Tibial nerve (tissue), 4 donors: ENCODE measurements around the gene TIMM23. TPM values are rescaled to one million over a fixed set of nuclear protein-coding genes. Genes with fewer than 3 reads are reported as not detected.

Experiments used
- DNase-seq, 2 donors: peaks; one replicate each; pipeline ENCODE4 v3.0.0-alpha.2; 2019; ENCODE audit warnings: low spot score in 2 of 2
- H3K27ac ChIP-seq, 4 donors: fragments of 200-600 bp; sonication (generic) in 3 of 4; one replicate each; pipeline ENCODE4 v1.5.1; 2017 to 2019; ENCODE audit warnings: mild to moderate bottlenecking in 1 of 4
- H3K27me3 ChIP-seq, 2 donors: fragments of 200-600 bp; sonication (generic) in 1 of 2; one replicate each; pipeline versions ENCODE4 v1.5.1 to v1.6.0; 2017 to 2019
- H3K36me3 ChIP-seq, 3 donors: fragments of 200-600 bp; sonication (generic); one replicate each; pipeline ENCODE4 v1.5.1; 2018 to 2019
- H3K4me1 ChIP-seq, 4 donors: fragments of 200-600 bp; sonication (generic) in 3 of 4; one replicate each; pipeline ENCODE4 v1.5.1; 2017 to 2019
- H3K4me3 ChIP-seq, 4 donors: fragments of 200-600 bp; sonication (generic) in 3 of 4; one replicate each; pipeline ENCODE4 v1.5.1; 2017 to 2019; ENCODE audit warnings: mild to moderate bottlenecking in 1 of 4, moderate library complexity in 1 of 4
- H3K9me3 ChIP-seq, 4 donors: fragments of 200-600 bp; sonication (generic) in 3 of 4; one replicate each; pipeline ENCODE4 v1.5.1; 2017 to 2019
- EP300 ChIP-seq, 2 donors: sonication (generic); formaldehyde crosslinking; IDR thresholded peaks; one replicate each; pipeline ENCODE4 v1.6.1; 2017; ENCODE audit warnings: antibody characterized with exemption in 2 of 2, mild to moderate bottlenecking in 1 of 2
- POLR2A ChIP-seq, 2 donors: fragments of 450-650 bp; IDR thresholded peaks; one replicate each; pipeline ENCODE4 v1.6.1; 2017; ENCODE audit warnings: antibody characterized with exemption in 2 of 2, mild to moderate bottlenecking in 2 of 2, moderate library complexity in 2 of 2
- WGBS, 2 donors: methylation state at CpG; one replicate each; pipeline ENCODE4 v1.1.5; 2018; 5-methylcytosine and 5-hydroxymethylcytosine counted together
- total RNA-seq, 4 donors: library from RNA; depleted of rRNA; stranded (reverse); fragments of >200 nt; gene quantifications; one replicate each; pipeline ENCODE4 v1.1.0, GENCODE V29; 2016
- TF ChIP-seq, protein P1 (sequence below), 5 experiments: fragments of 200-600 bp in 3 of 5; fragments of 450-650 bp in 2 of 5; sonication (generic) in 3 of 5; IDR thresholded peaks; one replicate each; pipeline ENCODE4 v1.5.1; 2016 to 2019; ENCODE audit warnings: antibody characterized with exemption in 5 of 5, mild to moderate bottlenecking in 3 of 5, moderate library complexity in 2 of 5

The TIMM23 gene
- total RNA-seq, 4 donors from 2014 or later: 29.6 to 42.9 (median 35.7) TPM

DNA sequence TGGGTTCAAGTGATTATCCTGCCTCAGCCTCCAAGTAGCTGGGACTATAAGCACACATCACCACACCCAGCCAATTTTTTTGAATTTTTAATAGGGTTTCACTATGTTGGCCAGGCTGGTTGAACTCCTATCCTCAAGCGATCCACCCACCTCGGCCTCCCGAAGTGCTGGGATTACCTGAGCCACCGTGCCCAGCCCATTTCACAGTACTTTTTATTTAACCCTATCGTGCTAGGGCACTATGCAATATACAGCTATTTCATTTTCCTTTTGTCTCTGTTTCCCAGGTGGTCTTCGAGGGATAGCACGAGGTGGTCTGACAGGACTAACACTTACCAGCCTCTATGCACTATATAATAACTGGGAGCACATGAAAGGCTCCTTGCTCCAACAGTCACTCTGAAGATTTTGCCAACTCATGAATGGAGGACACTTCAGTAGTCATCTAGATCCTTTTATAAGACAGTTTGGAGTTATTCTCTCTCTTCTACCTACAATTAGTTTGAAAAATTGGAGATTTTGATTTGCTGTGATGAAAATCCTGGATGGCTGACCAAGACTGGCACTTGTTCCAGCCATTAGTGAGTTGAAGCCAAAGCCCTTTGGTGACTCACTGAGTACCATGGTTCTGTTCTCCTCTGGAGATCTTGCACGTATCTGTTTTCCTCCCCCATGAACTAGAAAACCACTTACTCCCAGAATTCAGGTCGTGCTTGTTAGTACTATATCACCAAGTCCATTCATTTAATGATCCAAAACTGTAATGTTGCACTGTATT, 30.8 kb downstream of the TIMM23 start:
- no peak for DNase-seq
- 87 to 90% methylated on average over 9 of the region's 9 CpGs for WGBS, 2 donors
- Histone ChIP-seq H3K27me3 (no peaks in the 10 kb centered on the region), H3K4me3 (no peak overlapping the region), H3K4me1 (no peaks in the 10 kb centered on the region), H3K27ac (no peak overlapping the region), H3K36me3 (peaks cover 0 to 93% (median 21%) of the 10 kb centered on the region in 3 donors), H3K9me3 (no peaks in the 10 kb centered on the region)
- TF ChIP-seq, protein P1, sequence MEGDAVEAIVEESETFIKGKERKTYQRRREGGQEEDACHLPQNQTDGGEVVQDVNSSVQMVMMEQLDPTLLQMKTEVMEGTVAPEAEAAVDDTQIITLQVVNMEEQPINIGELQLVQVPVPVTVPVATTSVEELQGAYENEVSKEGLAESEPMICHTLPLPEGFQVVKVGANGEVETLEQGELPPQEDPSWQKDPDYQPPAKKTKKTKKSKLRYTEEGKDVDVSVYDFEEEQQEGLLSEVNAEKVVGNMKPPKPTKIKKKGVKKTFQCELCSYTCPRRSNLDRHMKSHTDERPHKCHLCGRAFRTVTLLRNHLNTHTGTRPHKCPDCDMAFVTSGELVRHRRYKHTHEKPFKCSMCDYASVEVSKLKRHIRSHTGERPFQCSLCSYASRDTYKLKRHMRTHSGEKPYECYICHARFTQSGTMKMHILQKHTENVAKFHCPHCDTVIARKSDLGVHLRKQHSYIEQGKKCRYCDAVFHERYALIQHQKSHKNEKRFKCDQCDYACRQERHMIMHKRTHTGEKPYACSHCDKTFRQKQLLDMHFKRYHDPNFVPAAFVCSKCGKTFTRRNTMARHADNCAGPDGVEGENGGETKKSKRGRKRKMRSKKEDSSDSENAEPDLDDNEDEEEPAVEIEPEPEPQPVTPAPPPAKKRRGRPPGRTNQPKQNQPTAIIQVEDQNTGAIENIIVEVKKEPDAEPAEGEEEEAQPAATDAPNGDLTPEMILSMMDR (IDR thresholded peaks at IDR 0.05): no peak
- TF ChIP-seq EP300 (IDR thresholded peaks at IDR 0.05): no peak

GRCh38 chr10:46004963-46005362, 32.7 kb downstream of the TIMM23 start:
- WGBS, 2 donors: 87 to 90% methylated on average over 2 of the region's 2 CpGs
- DNase-seq: no peak

GRCh38 chr10:46005383-46005782, 33.1 kb downstream of the TIMM23 start:
- no peaks in the 10 kb centered on the region for H3K9me3 ChIP-seq
- 73 to 76% methylated on average over 4 of the region's 4 CpGs for WGBS, 2 donors
- TF ChIP-seq, protein P1 (IDR thresholded peaks at IDR 0.05): no peak
- TF ChIP-seq EP300 (IDR thresholded peaks at IDR 0.05): no peak
- no peak for TF ChIP-seq POLR2A (IDR thresholded peaks at IDR 0.05)
- H3K36me3 ChIP-seq: peaks cover 0 to 93% (median 35%) of the 10 kb centered on the region in 3 donors
- no peaks in the 10 kb centered on the region for H3K27me3 ChIP-seq
- DNase-seq: no peak
- H3K4me1 ChIP-seq: no peaks in the 10 kb centered on the region
- H3K27ac ChIP-seq: no peak overlapping the region
- no peak overlapping the region for H3K4me3 ChIP-seq

More at GRCh38 chr10:46004963-46005362, 32.7 kb downstream of the TIMM23 start:
- Histone ChIP-seq H3K4me3 (no peak overlapping the region), H3K9me3 (no peaks in the 10 kb centered on the region), H3K27ac (no peak overlapping the region), H3K4me1 (no peaks in the 10 kb centered on the region), H3K36me3 (peaks cover 0 to 93% (median 35%) of the 10 kb centered on the region in 3 donors), H3K27me3 (no peaks in the 10 kb centered on the region)
- TF ChIP-seq, protein P1 (IDR thresholded peaks at IDR 0.05): no peak
- TF ChIP-seq EP300 (IDR thresholded peaks at IDR 0.05) (no peak), POLR2A (IDR thresholded peaks at IDR 0.05) (no peak)

DNA sequence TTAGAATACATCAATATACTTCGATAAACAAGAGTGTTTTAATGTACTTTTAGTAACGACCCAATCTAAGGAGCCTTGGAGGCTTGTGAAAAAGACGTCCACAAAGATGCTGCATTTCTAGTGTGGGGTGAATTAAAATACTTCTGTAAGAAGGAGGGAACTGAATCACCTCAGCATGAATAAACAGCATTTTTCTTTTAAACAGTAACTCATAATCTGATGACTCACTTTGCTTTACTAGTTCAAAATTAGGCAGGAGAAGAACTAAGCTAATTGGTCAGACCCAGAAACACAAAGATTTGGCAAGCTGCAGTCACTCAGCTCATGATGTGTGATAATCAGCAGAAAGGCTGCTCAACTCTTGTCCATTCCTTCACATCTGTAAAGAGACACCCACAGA, 33.9 kb downstream of the TIMM23 start:
- no peaks in the 10 kb centered on the region for H3K9me3 ChIP-seq
- no peaks in the 10 kb centered on the region for H3K27me3 ChIP-seq
- H3K4me1 ChIP-seq: no peaks in the 10 kb centered on the region
- H3K36me3 ChIP-seq: peaks cover 4 to 95% (median 30%) of the 10 kb centered on the region in 3 donors
- DNase-seq: no peak
- no peak overlapping the region for H3K4me3 ChIP-seq
- TF ChIP-seq, protein P1 (IDR thresholded peaks at IDR 0.05): no peak
- no peak for TF ChIP-seq POLR2A (IDR thresholded peaks at IDR 0.05)
- no peak for TF ChIP-seq EP300 (IDR thresholded peaks at IDR 0.05)
- H3K27ac ChIP-seq: no peak overlapping the region
- 72% methylated on average over 3 of the region's 3 CpGs for WGBS, 2 donors

GRCh38 chr10:46012746-46013145, 40.5 kb downstream of the TIMM23 start:
- WGBS, 2 donors: 90 to 91% methylated on average over 3 of the region's 3 CpGs
- Histone ChIP-seq H3K9me3 (no peaks in the 10 kb centered on the region), H3K4me1 (peaks cover 0 to 29% (median under 1%) of the 10 kb centered on the region in 4 donors), H3K27ac (no peak overlapping the region), H3K27me3 (no peaks in the 10 kb centered on the region), H3K36me3 (peaks cover 4 to 81% (median 20%) of the 10 kb centered on the region in 3 donors), H3K4me3 (no peak overlapping the region)
- no peak for DNase-seq
- TF ChIP-seq POLR2A (IDR thresholded peaks at IDR 0.05): no peak
- TF ChIP-seq, protein P1 (IDR thresholded peaks at IDR 0.05): no peak
- no peak for TF ChIP-seq EP300 (IDR thresholded peaks at IDR 0.05)
